Osteocyte (in vitro differentiated cells): ENCODE results near the gene PIK3CG. TPM values are rescaled to one million over a fixed set of nuclear protein-coding genes. Genes with fewer than 3 reads are reported as not detected.
"Not testable (repeated sequence)": the region's sequence is repeated elsewhere in the genome, so short reads cannot be mapped to it uniquely, and the experiment has no call there.

ENCODE experiments used
- DNase-seq: peaks from one replicate; pipeline ENCODE4 v3.0.0; 2021; ENCODE audit warnings: mixed read lengths; ENCODE audit not compliant: unreplicated experiment; ENCODE audit errors: extremely low spot score
- H3K27ac Mint-ChIP-seq: one replicate; pipeline ENCODE4 v1.8.0; 2021; ENCODE audit warnings: mild to moderate bottlenecking, mixed read lengths; ENCODE audit not compliant: unreplicated experiment
- H3K27me3 Mint-ChIP-seq: one replicate; pipeline ENCODE4 v1.8.0; 2021; ENCODE audit warnings: mixed read lengths; ENCODE audit not compliant: unreplicated experiment
- H3K36me3 Mint-ChIP-seq: one replicate; pipeline ENCODE4 v1.8.0; 2021; ENCODE audit warnings: mixed read lengths; ENCODE audit not compliant: unreplicated experiment
- H3K4me1 Mint-ChIP-seq: one replicate; pipeline ENCODE4 v1.8.0; 2021; ENCODE audit warnings: mixed read lengths; ENCODE audit not compliant: unreplicated experiment
- H3K4me3 Mint-ChIP-seq: one replicate; pipeline ENCODE4 v1.8.0; 2021; ENCODE audit warnings: mild to moderate bottlenecking, moderate library complexity, mixed read lengths; ENCODE audit not compliant: unreplicated experiment
- H3K9me3 Mint-ChIP-seq: one replicate; pipeline ENCODE4 v1.8.0; 2021; ENCODE audit warnings: mixed read lengths; ENCODE audit not compliant: unreplicated experiment
- total RNA-seq: library from RNA; stranded (reverse); gene quantifications from 2 replicates; pipeline ENCODE4 v1.2.1, GENCODE V29; 2021
- TF ChIP-seq, protein P1 (sequence below): fragments of 200-600 bp; sonication (generic); IDR thresholded peaks from 2 replicates; pipeline ENCODE4 v1.5.0; 2021; ENCODE audit warnings: antibody characterized with exemption, mild to moderate bottlenecking, moderate library complexity

PIK3CG gene
- total RNA-seq, 1 donor from 2014 or later = not detected

DNA sequence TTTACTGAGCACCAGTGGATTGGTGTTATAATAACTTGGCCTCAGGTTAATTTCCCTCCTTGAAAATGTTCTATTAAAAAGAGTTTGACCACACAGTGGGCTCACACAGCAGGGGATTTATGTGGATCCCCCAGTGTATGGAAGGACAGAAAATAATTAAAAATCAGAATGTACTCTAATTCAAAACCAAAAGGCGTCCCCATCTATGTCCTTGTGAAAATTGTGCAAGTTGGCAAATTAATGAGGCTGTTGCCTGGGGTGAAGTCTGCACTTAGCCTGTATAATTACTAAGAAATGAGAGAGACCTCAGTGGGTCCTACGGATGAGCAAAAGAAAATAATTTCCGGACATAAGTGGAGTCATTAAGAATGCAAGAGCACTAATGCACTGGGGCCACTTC lies 31.1 kb downstream of the PIK3CG start:
- no peaks in the 10 kb centered on the region for H3K36me3 Mint-ChIP-seq
- H3K4me1 Mint-ChIP-seq = no peaks in the 10 kb centered on the region
- TF ChIP-seq, protein P1, sequence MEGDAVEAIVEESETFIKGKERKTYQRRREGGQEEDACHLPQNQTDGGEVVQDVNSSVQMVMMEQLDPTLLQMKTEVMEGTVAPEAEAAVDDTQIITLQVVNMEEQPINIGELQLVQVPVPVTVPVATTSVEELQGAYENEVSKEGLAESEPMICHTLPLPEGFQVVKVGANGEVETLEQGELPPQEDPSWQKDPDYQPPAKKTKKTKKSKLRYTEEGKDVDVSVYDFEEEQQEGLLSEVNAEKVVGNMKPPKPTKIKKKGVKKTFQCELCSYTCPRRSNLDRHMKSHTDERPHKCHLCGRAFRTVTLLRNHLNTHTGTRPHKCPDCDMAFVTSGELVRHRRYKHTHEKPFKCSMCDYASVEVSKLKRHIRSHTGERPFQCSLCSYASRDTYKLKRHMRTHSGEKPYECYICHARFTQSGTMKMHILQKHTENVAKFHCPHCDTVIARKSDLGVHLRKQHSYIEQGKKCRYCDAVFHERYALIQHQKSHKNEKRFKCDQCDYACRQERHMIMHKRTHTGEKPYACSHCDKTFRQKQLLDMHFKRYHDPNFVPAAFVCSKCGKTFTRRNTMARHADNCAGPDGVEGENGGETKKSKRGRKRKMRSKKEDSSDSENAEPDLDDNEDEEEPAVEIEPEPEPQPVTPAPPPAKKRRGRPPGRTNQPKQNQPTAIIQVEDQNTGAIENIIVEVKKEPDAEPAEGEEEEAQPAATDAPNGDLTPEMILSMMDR = no peak
- H3K9me3 Mint-ChIP-seq = no peaks in the 10 kb centered on the region
- no peak overlapping the region for H3K4me3 Mint-ChIP-seq
- DNase-seq = no peak
- H3K27ac Mint-ChIP-seq = no peak overlapping the region
- peaks cover 21% of the 10 kb centered on the region for H3K27me3 Mint-ChIP-seq

DNA sequence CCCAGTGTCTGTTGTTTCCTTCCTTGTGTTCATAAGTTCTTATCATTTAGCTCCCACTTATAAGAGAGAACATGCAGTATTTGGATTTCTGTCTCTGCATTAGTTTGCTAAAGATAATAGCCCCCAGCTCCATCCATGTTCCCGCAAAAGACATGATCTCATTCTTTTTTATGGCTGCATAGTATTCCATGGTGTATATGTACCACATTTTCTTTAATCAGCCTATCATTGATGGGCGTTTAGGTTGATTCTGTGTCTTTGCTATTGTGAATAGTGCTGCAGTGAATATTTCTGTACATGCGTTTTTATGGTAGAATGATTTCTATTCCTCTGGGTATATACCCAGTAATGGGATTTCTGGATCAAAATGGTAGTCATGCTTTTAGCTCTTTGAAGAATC lies 32.5 kb downstream of the PIK3CG start:
- not testable (repeated sequence) for H3K9me3 Mint-ChIP-seq, H3K36me3 Mint-ChIP-seq, H3K4me1 Mint-ChIP-seq, H3K27ac Mint-ChIP-seq, H3K4me3 Mint-ChIP-seq, DNase-seq
- peaks cover 25% of the 10 kb centered on the region for H3K27me3 Mint-ChIP-seq

DNA sequence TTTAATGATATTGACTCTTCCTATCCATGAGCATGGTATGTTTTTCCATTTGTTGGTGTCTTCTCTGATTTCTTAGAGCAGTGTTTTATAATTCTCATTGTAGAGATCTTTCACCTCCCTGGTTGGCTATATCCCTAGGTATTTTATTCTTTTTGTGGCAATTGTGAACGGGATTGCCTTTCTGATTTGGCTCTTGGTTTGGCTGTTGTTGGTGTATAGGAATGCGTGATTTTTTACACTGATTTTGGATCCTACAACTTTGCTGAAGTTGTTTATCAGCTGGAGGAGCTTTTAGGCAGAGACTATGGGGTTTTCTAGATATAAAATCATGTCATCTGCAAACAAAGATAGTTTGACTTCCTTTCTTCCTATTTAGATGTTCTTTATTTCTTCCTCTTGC lies 33.9 kb downstream of the PIK3CG start:
- not testable (repeated sequence) for DNase-seq, H3K4me1 Mint-ChIP-seq, H3K36me3 Mint-ChIP-seq, H3K27ac Mint-ChIP-seq, H3K4me3 Mint-ChIP-seq, H3K9me3 Mint-ChIP-seq
- peaks cover 25% of the 10 kb centered on the region for H3K27me3 Mint-ChIP-seq

DNA sequence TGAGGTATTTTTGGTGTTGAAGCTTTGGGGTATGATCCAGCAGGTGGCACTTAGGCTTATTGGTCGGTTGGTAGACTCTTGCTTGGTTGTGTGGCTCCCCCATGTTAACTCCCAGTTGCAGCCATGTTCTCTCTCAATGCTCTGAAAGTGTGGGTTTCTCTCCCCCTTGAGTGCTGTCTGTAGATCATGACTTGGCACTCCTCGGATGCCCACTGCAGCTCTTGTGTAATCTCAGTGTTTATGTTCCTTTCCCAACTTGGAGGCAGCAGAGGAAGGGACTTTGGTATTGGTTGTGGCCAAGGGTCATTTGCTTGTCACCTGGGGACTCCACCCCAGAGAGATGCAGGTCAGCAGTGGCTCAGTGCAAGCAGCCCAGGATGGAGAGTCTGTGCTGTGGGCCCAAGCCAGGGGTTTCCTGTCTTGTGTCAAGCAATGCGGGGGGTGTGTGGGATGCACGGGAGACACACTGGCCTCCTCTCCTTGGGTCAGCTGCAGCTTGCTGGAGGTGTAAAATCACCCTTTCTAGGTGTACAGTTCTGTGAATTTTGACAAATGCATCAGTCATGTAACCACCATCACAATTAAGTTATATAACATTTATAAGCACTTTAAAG lies 36.9 kb downstream of the PIK3CG start:
- no peaks in the 10 kb centered on the region for H3K9me3 Mint-ChIP-seq
- H3K27ac Mint-ChIP-seq = no peak overlapping the region
- no peaks in the 10 kb centered on the region for H3K36me3 Mint-ChIP-seq
- no peak for DNase-seq
- no peak overlapping the region for H3K4me3 Mint-ChIP-seq
- TF ChIP-seq, protein P1 = no peak
- peaks cover 42% of the 10 kb centered on the region for H3K27me3 Mint-ChIP-seq
- no peaks in the 10 kb centered on the region for H3K4me1 Mint-ChIP-seq

DNA sequence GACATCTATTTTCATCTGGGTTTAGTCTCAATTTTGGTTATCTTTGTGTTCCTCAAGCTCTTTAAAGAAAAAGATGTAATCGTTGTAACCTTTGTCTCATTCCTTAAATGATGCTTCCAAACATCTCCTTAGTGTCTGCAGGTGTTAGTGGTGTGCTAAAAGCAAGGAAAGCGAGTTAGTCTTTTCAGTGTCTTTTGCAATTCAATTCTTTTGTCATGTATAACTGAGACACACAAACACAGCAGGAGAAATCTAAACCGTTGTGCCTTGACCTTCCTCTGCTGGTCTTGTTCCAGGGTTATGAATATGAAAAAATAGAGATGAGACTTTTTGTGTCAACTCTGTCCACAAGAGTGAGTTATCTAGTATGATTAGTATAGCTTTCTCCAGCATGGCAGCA lies 40.7 kb downstream of the PIK3CG start:
- no peaks in the 10 kb centered on the region for H3K36me3 Mint-ChIP-seq
- peaks cover 27% of the 10 kb centered on the region for H3K27me3 Mint-ChIP-seq
- no peaks in the 10 kb centered on the region for H3K4me1 Mint-ChIP-seq
- no peak overlapping the region for H3K4me3 Mint-ChIP-seq
- DNase-seq = no peak
- H3K9me3 Mint-ChIP-seq = no peaks in the 10 kb centered on the region
- no peak overlapping the region for H3K27ac Mint-ChIP-seq
- TF ChIP-seq, protein P1 = no peak

DNA sequence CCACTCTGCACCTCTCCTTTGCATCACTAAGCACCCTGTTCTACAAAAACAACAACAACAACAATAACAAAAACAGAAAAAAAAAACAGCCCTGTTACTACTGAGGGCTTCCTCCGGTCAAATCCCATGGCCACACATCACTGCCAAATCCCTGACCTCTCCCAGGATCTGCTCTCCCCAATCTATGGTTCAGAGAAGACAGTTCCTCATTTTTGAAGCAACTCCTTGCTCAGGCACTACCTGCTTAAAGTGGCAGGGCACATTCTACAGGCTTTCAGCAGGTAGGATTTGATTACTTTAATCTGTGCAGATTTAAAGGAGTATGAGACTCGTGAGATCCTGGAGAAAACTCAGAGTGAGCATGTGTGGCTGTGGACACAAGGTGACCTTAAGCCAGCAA lies 46.9 kb downstream of the PIK3CG start:
- H3K4me1 Mint-ChIP-seq = no peaks in the 10 kb centered on the region
- H3K27me3 Mint-ChIP-seq = peaks cover 13% of the 10 kb centered on the region
- no peak overlapping the region for H3K4me3 Mint-ChIP-seq
- no peak overlapping the region for H3K27ac Mint-ChIP-seq
- no peak for DNase-seq
- no peaks in the 10 kb centered on the region for H3K36me3 Mint-ChIP-seq
- no peaks in the 10 kb centered on the region for H3K9me3 Mint-ChIP-seq
- TF ChIP-seq, protein P1 = no peak
